GM23338 (cell line): ENCODE results near the gene SKP1. TPM values are rescaled to one million over a fixed set of nuclear protein-coding genes. Genes with fewer than 3 reads are reported as not detected.

Experiments
- ATAC-seq: fragments of 200-7000 bp; cut with Tn5 transposase; 3 replicates; pipeline ENCODE4 v1.9.1; 2020
- DNase-seq: peaks from one replicate; pipeline ENCODE4 v3.0.0-alpha.2; 2015; ENCODE audit warnings: low spot score
- H2AFZ ChIP-seq: fragments of 200-600 bp; sonication (generic); 2 replicates; pipeline ENCODE4 v1.8.0; 2016; ENCODE audit warnings: antibody characterized with exemption, mild to moderate bottlenecking, moderate library complexity
- H3F3A ChIP-seq: fragments of 200-600 bp; sonication (generic); replicated peaks from 2 replicates; pipeline ENCODE4 v1.8.0; 2017; ENCODE audit warnings: antibody characterized with exemption, mixed run types, low read depth
- H3K27ac ChIP-seq: fragments of 200-600 bp; sonication (generic); 2 replicates; pipeline ENCODE4 v1.6.1; 2016; ENCODE audit warnings: low read depth
- H3K27me3 ChIP-seq: fragments of 200-600 bp; sonication (generic); 2 replicates; pipeline ENCODE4 v1.8.0; 2016; ENCODE audit warnings: mild to moderate bottlenecking, mixed run types, moderate library complexity; ENCODE audit not compliant: insufficient read depth
- H3K36me3 ChIP-seq: fragments of 200-600 bp; sonication (generic); 2 replicates; pipeline ENCODE4 v1.8.0; 2016; ENCODE audit warnings: mild to moderate bottlenecking; ENCODE audit not compliant: insufficient read depth
- H3K4me1 ChIP-seq: fragments of 200-600 bp; sonication (generic); 2 replicates; pipeline ENCODE4 v1.8.0; 2016; ENCODE audit warnings: mild to moderate bottlenecking, moderate library complexity; ENCODE audit not compliant: insufficient read depth
- H3K4me2 ChIP-seq: fragments of 200-600 bp; sonication (generic); 2 replicates; pipeline ENCODE4 v1.7.1; 2017; ENCODE audit warnings: mixed run types
- H3K4me3 ChIP-seq: fragments of 200-600 bp; sonication (generic); 2 replicates; pipeline ENCODE4 v1.6.1; 2016; ENCODE audit warnings: mixed run types
- H3K79me2 ChIP-seq: fragments of 200-600 bp; sonication (generic); replicated peaks from 2 replicates; pipeline ENCODE4 v1.8.0; 2017; ENCODE audit warnings: mild to moderate bottlenecking; ENCODE audit not compliant: insufficient read depth
- H3K9me2 ChIP-seq: fragments of 200-600 bp; sonication (generic); 2 replicates; pipeline ENCODE4 v1.8.0; 2017; ENCODE audit not compliant: insufficient read depth
- H4K20me1 ChIP-seq: fragments of 200-600 bp; sonication (generic); replicated peaks from 2 replicates; pipeline ENCODE4 v1.8.0; 2017; ENCODE audit warnings: mild to moderate bottlenecking; ENCODE audit not compliant: insufficient read depth
- H3K27ac Mint-ChIP-seq: 2 replicates; pipeline ENCODE4 v1.8.0; 2020; ENCODE audit warnings: inconsistent platforms, mild to moderate bottlenecking, moderate library complexity, mixed read lengths
- H3K27me3 Mint-ChIP-seq: 3 replicates; pipeline ENCODE4 v1.8.0; 2022; ENCODE audit warnings: low read depth, mild to moderate bottlenecking, moderate library complexity, mixed read lengths, inconsistent platforms; ENCODE audit not compliant: insufficient read depth, poor library complexity
- H3K36me3 Mint-ChIP-seq: 3 replicates; pipeline ENCODE4 v1.8.0; 2021; ENCODE audit warnings: low read depth, mild to moderate bottlenecking, inconsistent platforms, moderate library complexity, mixed read lengths
- H3K4me1 Mint-ChIP-seq: 3 replicates; pipeline ENCODE4 v1.8.0; 2020; ENCODE audit warnings: mild to moderate bottlenecking, inconsistent platforms, mixed read lengths
- H3K4me3 Mint-ChIP-seq: 3 replicates; pipeline ENCODE4 v1.8.0; 2021; ENCODE audit warnings: moderate library complexity, mild to moderate bottlenecking, inconsistent platforms, mixed read lengths
- H3K9me3 Mint-ChIP-seq: 3 replicates; pipeline ENCODE4 v1.8.0; 2020; ENCODE audit warnings: moderate library complexity, mild to moderate bottlenecking, inconsistent platforms, mixed read lengths
- CREB1 ChIP-seq: fragments of 250-450 bp; sonication (Bioruptor Pico); IDR thresholded peaks from 2 replicates; pipeline ENCODE4 v1.5.0; 2020; ENCODE audit warnings: low read depth, mild to moderate bottlenecking, moderate library complexity
- ETS1 ChIP-seq: IDR thresholded peaks from 2 replicates; pipeline ENCODE4 v1.6.1; 2016; ENCODE audit warnings: antibody characterized with exemption
- EZH2 ChIP-seq: fragments of 200-600 bp; sonication (generic); IDR thresholded peaks from one replicate; pipeline ENCODE4 v1.8.0; 2017; ENCODE audit warnings: antibody characterized with exemption, mild to moderate bottlenecking, low read depth; ENCODE audit not compliant: unreplicated experiment
- EZH2phosphoT487 ChIP-seq: fragments of 200-600 bp; sonication (generic); IDR thresholded peaks from one replicate; pipeline ENCODE4 v1.8.1; 2018; ENCODE audit warnings: antibody characterized with exemption; ENCODE audit not compliant: unreplicated experiment
- JUNB ChIP-seq: IDR thresholded peaks from one replicate; pipeline ENCODE4 v1.6.1; 2016; ENCODE audit warnings: antibody characterized with exemption; ENCODE audit not compliant: unreplicated experiment
- NANOG ChIP-seq: IDR thresholded peaks from 2 replicates; pipeline ENCODE4 v1.6.1; 2016; ENCODE audit warnings: antibody characterized with exemption, borderline replicate concordance
- POLR2AphosphoS5 ChIP-seq: IDR thresholded peaks from 2 replicates; pipeline ENCODE4 v1.6.1; 2016; ENCODE audit warnings: antibody characterized with exemption, low read depth
- REST ChIP-seq: IDR thresholded peaks from one replicate; pipeline ENCODE4 v1.6.1; 2018; ENCODE audit warnings: antibody characterized with exemption; ENCODE audit not compliant: unreplicated experiment
- STAT1 ChIP-seq: IDR thresholded peaks from one replicate; pipeline ENCODE4 v1.6.1; 2016; ENCODE audit warnings: antibody characterized with exemption; ENCODE audit not compliant: unreplicated experiment
- ZNF114 ChIP-seq: fragments of 250-450 bp; sonication (Bioruptor Pico); IDR thresholded peaks from 2 replicates; pipeline ENCODE4 v1.5.0; 2020; ENCODE audit warnings: mild to moderate bottlenecking, moderate library complexity
- ZNF331 ChIP-seq: fragments of 250-450 bp; sonication (Bioruptor Pico); IDR thresholded peaks from 2 replicates; pipeline ENCODE4 v1.5.0; 2020; ENCODE audit warnings: low read depth, mild to moderate bottlenecking, moderate library complexity
- ZNF462 ChIP-seq: fragments of 250-450 bp; sonication (Bioruptor Pico); IDR thresholded peaks from 2 replicates; pipeline ENCODE4 v1.5.0; 2020; ENCODE audit warnings: mild to moderate bottlenecking, moderate library complexity
- polyA plus RNA-seq: library from polyadenylated mRNA; unstranded; fragments of >200 nt; fragmentation: Nextera tagmentation; extraction: Ambion mirVana; gene quantifications from 2 replicates; pipeline ENCODE4 v1.2.1, GENCODE V29; 2016
- total RNA-seq: library from RNA; depleted of rRNA; stranded (reverse); fragments of >200 nt; shearing (Covaris generic); gene quantifications from 2 replicates; pipeline ENCODE4 v1.2.3, GENCODE V29; 2014
- TF ChIP-seq, protein P1 (sequence below), 2 experiments: fragments of 200-600 bp in 1 of 2; sonication (generic) in 1 of 2; conservative IDR thresholded peaks; 2 replicates each; pipeline versions ENCODE4 v1.5.1 to v1.6.1; 2016 to 2017; ENCODE audit warnings: antibody characterized with exemption in 2 of 2, low read depth in 2 of 2, mild to moderate bottlenecking in 2 of 2, moderate library complexity in 1 of 2

Gene SKP1
- total and polyA plus RNA-seq, 2 experiments from 2014 or later, result 244 to 440 TPM

- H3K27ac Mint-ChIP-seq, result peak overlapping the region; percentile 98
- H3K4me1 Mint-ChIP-seq, result peaks cover 13% of the 10 kb centered on the region; the same call in 2 of the 3 replicates
- peak overlapping the region; percentile 98 for H3K4me3 Mint-ChIP-seq
- H3K27me3 Mint-ChIP-seq, result peaks cover 7% of the 10 kb centered on the region
- peaks cover 28% of the 10 kb centered on the region for H4K20me1 ChIP-seq
- no peaks in the 10 kb centered on the region for H3K9me2 ChIP-seq
- no peak for TF ChIP-seq ZNF331 (CRISPR knock-in tag)
- no peak for TF ChIP-seq ETS1
- TF ChIP-seq JUNB, result no peak
- no peak for TF ChIP-seq EZH2
- TF ChIP-seq CREB1, result no peak
- TF ChIP-seq ZNF462 (CRISPR knock-in tag), result no peak
- no peak for TF ChIP-seq POLR2AphosphoS5
- TF ChIP-seq, protein P1, sequence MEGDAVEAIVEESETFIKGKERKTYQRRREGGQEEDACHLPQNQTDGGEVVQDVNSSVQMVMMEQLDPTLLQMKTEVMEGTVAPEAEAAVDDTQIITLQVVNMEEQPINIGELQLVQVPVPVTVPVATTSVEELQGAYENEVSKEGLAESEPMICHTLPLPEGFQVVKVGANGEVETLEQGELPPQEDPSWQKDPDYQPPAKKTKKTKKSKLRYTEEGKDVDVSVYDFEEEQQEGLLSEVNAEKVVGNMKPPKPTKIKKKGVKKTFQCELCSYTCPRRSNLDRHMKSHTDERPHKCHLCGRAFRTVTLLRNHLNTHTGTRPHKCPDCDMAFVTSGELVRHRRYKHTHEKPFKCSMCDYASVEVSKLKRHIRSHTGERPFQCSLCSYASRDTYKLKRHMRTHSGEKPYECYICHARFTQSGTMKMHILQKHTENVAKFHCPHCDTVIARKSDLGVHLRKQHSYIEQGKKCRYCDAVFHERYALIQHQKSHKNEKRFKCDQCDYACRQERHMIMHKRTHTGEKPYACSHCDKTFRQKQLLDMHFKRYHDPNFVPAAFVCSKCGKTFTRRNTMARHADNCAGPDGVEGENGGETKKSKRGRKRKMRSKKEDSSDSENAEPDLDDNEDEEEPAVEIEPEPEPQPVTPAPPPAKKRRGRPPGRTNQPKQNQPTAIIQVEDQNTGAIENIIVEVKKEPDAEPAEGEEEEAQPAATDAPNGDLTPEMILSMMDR (conservative IDR thresholded peaks at IDR 0.05; ENCODE audit: low read depth in 2 of 2), result no peak
- no peak for TF ChIP-seq ZNF114
- TF ChIP-seq STAT1, result no peak
- TF ChIP-seq REST, result no peak
- no peak for TF ChIP-seq NANOG
- TF ChIP-seq EZH2phosphoT487, result no peak
- ATAC-seq (peak; percentile 39), DNase-seq (peak; percentile 42)
- peaks cover 18% of the 10 kb centered on the region; the same call in 1 of the 2 replicates for H3K36me3 ChIP-seq
- 0 out of 2 replicates have a peak overlapping the region, but pooled peaks have one; percentile 93 for H2AFZ ChIP-seq
- no peaks in the 10 kb centered on the region for H3K9me3 Mint-ChIP-seq
- H3K4me3 ChIP-seq, result peak overlapping the region; percentile 81
- peaks cover 28% of the 10 kb centered on the region for H3K36me3 Mint-ChIP-seq
- H3K79me2 ChIP-seq, result peaks cover 55% of the 10 kb centered on the region
- peak overlapping the region; percentile 98 for H3K27ac ChIP-seq
- H3K27me3 ChIP-seq, result no peaks in the 10 kb centered on the region
- H3F3A ChIP-seq, result 0 out of 2 replicates have a peak, but pooled peaks cover 4% of the 10 kb centered on the region
- H3K4me1 ChIP-seq, result peaks cover 20% of the 10 kb centered on the region
- H3K4me2 ChIP-seq, result peak overlapping the region; percentile 80
These were observed 734 bp downstream of the SKP1 start for GRCh38 chr5:134175921-134176510.
